GM12878 (cell line): Measurements from ENCODE around the gene MYL7. TPM values are rescaled to one million over a fixed set of nuclear protein-coding genes. Genes with fewer than 3 reads are reported as not detected.

Experiments used
- ATAC-seq: fragments of 200-7000 bp; cut with Tn5 transposase; 3 replicates; pipeline ENCODE4 v1.9.1; 2020; ENCODE audit warnings: mild to moderate bottlenecking, moderate library complexity
- BruUV-seq: library from RNA; stranded (reverse); fragments of 400-500 nt; replicated peaks from 2 replicates; lab custom pipeline; 2021; lab: Mats Ljungman, UMichigan
- CTCF ChIA-PET: fragments of 300-600 bp; sonication (Branson Sonifier 250); formaldehyde crosslinking; extraction: SDS; loops from one replicate; lab custom pipeline; 2021; ENCODE audit warnings: inconsistent platforms; lab: Yijun Ruan, JAX
- POLR2A ChIA-PET: fragments of 350-600 bp; formaldehyde crosslinking; extraction: SDS; loops from one replicate; lab custom pipeline; 2021; ENCODE audit warnings: inconsistent platforms; lab: Charles Lee
- RAD21 ChIA-PET: fragments of 300-600 bp; sonication (Branson Sonifier 250); formaldehyde crosslinking; loops from one replicate; lab custom pipeline; 2023; ENCODE audit warnings: antibody characterized with exemption; ENCODE audit not compliant: unreplicated experiment; lab: Charles Lee
- SMC1A ChIA-PET: fragments of 300-600 bp; sonication (Branson Sonifier 250); formaldehyde crosslinking; loops from one replicate; lab custom pipeline; 2023; ENCODE audit not compliant: unreplicated experiment, uncharacterized antibody; lab: Charles Lee
- DNase-seq: peaks from one replicate; pipeline ENCODE4 v3.0.0-alpha.2; 2011; ENCODE audit warnings: low read depth, low spot score
- FAIRE-seq: peaks from 3 replicates; lab custom pipeline; 2011; peaks lifted over from hg19 to GRCh38; lab: Jason Lieb, UNC
- H2AFZ ChIP-seq: 2 replicates; pipeline ENCODE4 v1.6.0; 2011; ENCODE audit warnings: low read depth, low read length, control low read depth; ENCODE audit not compliant: control insufficient read depth
- H3K27ac ChIP-seq: 2 replicates; pipeline ENCODE4 v1.5.1; 2011; ENCODE audit warnings: control low read depth; ENCODE audit not compliant: control insufficient read depth, insufficient read depth
- H3K27me3 ChIP-seq, 2 experiments: replicated peaks in 1 of 2; 2 replicates each; pipeline versions ENCODE4 v1.6.0 to v1.6.1; 2011; ENCODE audit warnings: low read length in 1 of 2; ENCODE audit not compliant: control insufficient read depth in 2 of 2, insufficient read depth in 2 of 2
- H3K36me3 ChIP-seq, 2 experiments: 2 replicates each; pipeline ENCODE4 v1.5.1; 2011; ENCODE audit warnings: low read length in 1 of 2; ENCODE audit not compliant: control insufficient read depth in 2 of 2, insufficient read depth in 2 of 2
- H3K4me1 ChIP-seq: 2 replicates; pipeline ENCODE4 v1.6.1; 2011; ENCODE audit warnings: mild to moderate bottlenecking, low read length, moderate library complexity, mixed read lengths; ENCODE audit not compliant: control insufficient read depth, insufficient read depth
- H3K4me2 ChIP-seq: 2 replicates; pipeline ENCODE4 v1.6.0; 2011; ENCODE audit warnings: control low read depth; ENCODE audit not compliant: control insufficient read depth, insufficient read depth
- H3K4me3 ChIP-seq: fragments of 200-600 bp; sonication (generic); 2 replicates; pipeline ENCODE4 v1.5.1; 2016
- H3K79me2 ChIP-seq: 2 replicates; pipeline ENCODE4 v1.6.0; 2011; ENCODE audit warnings: low read length; ENCODE audit not compliant: control insufficient read depth, insufficient read depth
- H3K9ac ChIP-seq: 2 replicates; pipeline ENCODE4 v1.8.0; 2011; ENCODE audit warnings: low read length, control low read depth, mixed read lengths; ENCODE audit not compliant: control insufficient read depth, insufficient read depth
- H3K9me3 ChIP-seq: replicated peaks from 3 replicates; pipeline ENCODE4 v1.5.1; 2011; ENCODE audit warnings: mild to moderate bottlenecking, low read length; ENCODE audit not compliant: control insufficient read depth, insufficient read depth
- H4K20me1 ChIP-seq: 2 replicates; pipeline ENCODE4 v1.6.0; 2011; ENCODE audit not compliant: control insufficient read depth, insufficient read depth
- BRCA1 ChIP-seq: IDR thresholded peaks from 2 replicates; pipeline ENCODE4 v1.6.1; 2011; ENCODE audit warnings: low read depth, low read length, improper control_type of control experiment
- CHD1 ChIP-seq: IDR thresholded peaks from 2 replicates; pipeline ENCODE4 v1.6.1; 2012; ENCODE audit warnings: low read depth, low read length, improper control_type of control experiment
- ETV6 ChIP-seq, 2 experiments: fragments of 450-650 bp in 1 of 2; IDR thresholded peaks in 1 of 2; conservative IDR thresholded peaks in 1 of 2; 2 replicates each; pipeline ENCODE4 v1.6.1; 2014; ENCODE audit warnings: antibody characterized with exemption in 1 of 2, borderline replicate concordance in 1 of 2, low read depth in 1 of 2, mild to moderate bottlenecking in 1 of 2, moderate library complexity in 1 of 2
- KAT2A ChIP-seq: conservative IDR thresholded peaks from 2 replicates; pipeline ENCODE4 v1.6.1; 2011; ENCODE audit warnings: low read depth, low read length; ENCODE audit not compliant: control insufficient read depth
- KLF5 ChIP-seq: fragments of 450-650 bp; IDR thresholded peaks from 2 replicates; pipeline ENCODE4 v1.6.1; 2014; ENCODE audit warnings: mild to moderate bottlenecking; ENCODE audit not compliant: partially characterized antibody
- NR2C2 ChIP-seq: IDR thresholded peaks from 2 replicates; pipeline ENCODE4 v1.6.1; 2011; ENCODE audit warnings: borderline replicate concordance, low read depth; ENCODE audit not compliant: control insufficient read depth, insufficient read length
- RAD21 ChIP-seq: IDR thresholded peaks from 2 replicates; pipeline ENCODE4 v1.6.1; 2011; ENCODE audit warnings: mild to moderate bottlenecking, low read depth, low read length, moderate library complexity; ENCODE audit not compliant: insufficient read depth
- STAT1 ChIP-seq: fragments of 450-650 bp; conservative IDR thresholded peaks from 2 replicates; pipeline ENCODE4 v1.6.1; 2014; ENCODE audit warnings: antibody characterized with exemption, mild to moderate bottlenecking
- SUPT20H ChIP-seq: IDR thresholded peaks from 2 replicates; pipeline ENCODE4 v1.6.1; 2011; ENCODE audit warnings: low read depth, mild to moderate bottlenecking, low read length, moderate library complexity, borderline replicate concordance; ENCODE audit not compliant: control insufficient read depth
- TAF1 ChIP-seq: IDR thresholded peaks from 2 replicates; pipeline ENCODE4 v1.6.1; 2011; ENCODE audit warnings: mild to moderate bottlenecking, low read depth, low read length, borderline replicate concordance
- YY1 ChIP-seq: IDR thresholded peaks from 2 replicates; pipeline ENCODE4 v1.6.1; 2011; ENCODE audit warnings: low read depth, mild to moderate bottlenecking, low read length
- WGBS: methylation state at CpG from one replicate; pipeline ENCODE4 v1.1.6; 2016; ENCODE audit warnings: low lambda C conversion rate; ENCODE audit not compliant: insufficient replicate concordance, insufficient coverage; ENCODE audit errors: missing lambda C conversion rate; 5-methylcytosine and 5-hydroxymethylcytosine counted together
- in situ Hi-C: fragments of 300-500 bp; cut with MboI; formaldehyde crosslinking; loops from 9 replicates; pipeline ENCODE4 v1.14.3; 2018; ENCODE audit warnings: mixed read lengths
- intact Hi-C: fragments of 100-400 bp; cut with micrococcal nuclease; formaldehyde crosslinking; loops from one replicate; pipeline ENCODE4 v1.14.2; 2022; ENCODE audit not compliant: unreplicated experiment
- polyA plus RNA-seq, 11 experiments: library from polyadenylated mRNA; depleted of rRNA in 4 of 11; unstranded in 6 of 11; stranded (reverse) in 5 of 11; fragments of >200 nt; fragmentation: Nextera tagmentation in 4 of 11; fragmentation: Illumina TruSeq in 1 of 11; extraction: Ambion mirVana in 4 of 11; extraction: Trizol in 1 of 11; gene quantifications; 1 replicate in 1 of 11; 2 replicates in 10 of 11; pipeline versions ENCODE4 v1.2.1 to v1.2.3, GENCODE V29; 2011 to 2016; ENCODE audit warnings: inconsistent platforms in 2 of 11, missing spikeins in 2 of 11, low read depth in 1 of 11
- total RNA-seq, 4 experiments: library from RNA; depleted of rRNA in 3 of 4; stranded (reverse); fragments of >200 nt in 3 of 4; fragmentation: Illumina TruSeq in 1 of 4; extraction: Trizol in 1 of 4; gene quantifications; 2 replicates each; pipeline versions ENCODE4 v1.2.1 to v1.2.3, GENCODE V29; 2013 to 2021
- TF ChIP-seq, protein P1 (sequence below): IDR thresholded peaks from 2 replicates; pipeline ENCODE4 v1.6.1; 2012; ENCODE audit warnings: low read depth, low read length, improper control_type of control experiment
- TF ChIP-seq, protein P2 (sequence below): fragments of 450-650 bp; IDR thresholded peaks from 2 replicates; pipeline ENCODE4 v1.6.1; 2016; ENCODE audit warnings: mild to moderate bottlenecking
- TF ChIP-seq, protein P3 (sequence below): fragments of 450-650 bp; IDR thresholded peaks from 2 replicates; pipeline ENCODE4 v1.6.1; 2017; ENCODE audit warnings: borderline replicate concordance

Gene MYL7
- total and polyA plus RNA-seq, 10 of the 15 experiments (the other 5 are each of a cell fraction or from before 2014, with no cell fraction given), result 1.9 TPM; not detected in 9

DNA sequence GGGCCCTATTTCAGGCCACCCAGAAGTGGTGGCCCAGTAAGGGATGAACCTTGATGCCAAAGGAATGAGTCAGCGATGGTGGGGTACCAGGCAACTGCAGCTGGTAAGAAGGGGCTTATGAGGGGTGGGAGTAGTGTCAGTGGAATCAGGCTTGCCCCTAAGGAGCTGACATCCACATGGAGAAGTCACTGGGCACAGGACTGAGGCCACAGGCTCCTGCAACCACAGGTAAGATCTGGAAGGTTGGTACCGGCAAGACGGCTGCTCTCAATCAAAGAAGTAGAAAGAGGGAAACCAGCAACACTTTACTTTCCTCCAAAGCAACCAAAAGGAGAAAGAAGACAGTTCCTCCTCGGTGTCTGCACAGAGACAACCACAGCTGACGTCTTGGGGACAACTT lies 45.6 kb upstream of the MYL7 start (continued):
- TF ChIP-seq ETV6 (conservative IDR thresholded peaks at IDR 0.05 in 1 of 2, IDR thresholded peaks at IDR 0.05 in 1 of 2; ENCODE audit: borderline replicate concordance in 1 of 2, low read depth in 1 of 2), result no peak
- no peak for TF ChIP-seq STAT1
- TF ChIP-seq YY1, result no peak
- TF ChIP-seq, protein P1, sequence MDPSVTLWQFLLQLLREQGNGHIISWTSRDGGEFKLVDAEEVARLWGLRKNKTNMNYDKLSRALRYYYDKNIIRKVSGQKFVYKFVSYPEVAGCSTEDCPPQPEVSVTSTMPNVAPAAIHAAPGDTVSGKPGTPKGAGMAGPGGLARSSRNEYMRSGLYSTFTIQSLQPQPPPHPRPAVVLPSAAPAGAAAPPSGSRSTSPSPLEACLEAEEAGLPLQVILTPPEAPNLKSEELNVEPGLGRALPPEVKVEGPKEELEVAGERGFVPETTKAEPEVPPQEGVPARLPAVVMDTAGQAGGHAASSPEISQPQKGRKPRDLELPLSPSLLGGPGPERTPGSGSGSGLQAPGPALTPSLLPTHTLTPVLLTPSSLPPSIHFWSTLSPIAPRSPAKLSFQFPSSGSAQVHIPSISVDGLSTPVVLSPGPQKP, result no peak
- TF ChIP-seq SUPT20H, result no peak
- TF ChIP-seq, protein P2, sequence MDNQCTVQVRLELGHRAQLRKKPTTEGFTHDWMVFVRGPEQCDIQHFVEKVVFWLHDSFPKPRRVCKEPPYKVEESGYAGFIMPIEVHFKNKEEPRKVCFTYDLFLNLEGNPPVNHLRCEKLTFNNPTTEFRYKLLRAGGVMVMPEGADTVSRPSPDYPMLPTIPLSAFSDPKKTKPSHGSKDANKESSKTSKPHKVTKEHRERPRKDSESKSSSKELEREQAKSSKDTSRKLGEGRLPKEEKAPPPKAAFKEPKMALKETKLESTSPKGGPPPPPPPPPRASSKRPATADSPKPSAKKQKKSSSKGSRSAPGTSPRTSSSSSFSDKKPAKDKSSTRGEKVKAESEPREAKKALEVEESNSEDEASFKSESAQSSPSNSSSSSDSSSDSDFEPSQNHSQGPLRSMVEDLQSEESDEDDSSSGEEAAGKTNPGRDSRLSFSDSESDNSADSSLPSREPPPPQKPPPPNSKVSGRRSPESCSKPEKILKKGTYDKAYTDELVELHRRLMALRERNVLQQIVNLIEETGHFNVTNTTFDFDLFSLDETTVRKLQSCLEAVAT, result no peak
- no peak for TF ChIP-seq TAF1
- no peak for TF ChIP-seq RAD21

DNA sequence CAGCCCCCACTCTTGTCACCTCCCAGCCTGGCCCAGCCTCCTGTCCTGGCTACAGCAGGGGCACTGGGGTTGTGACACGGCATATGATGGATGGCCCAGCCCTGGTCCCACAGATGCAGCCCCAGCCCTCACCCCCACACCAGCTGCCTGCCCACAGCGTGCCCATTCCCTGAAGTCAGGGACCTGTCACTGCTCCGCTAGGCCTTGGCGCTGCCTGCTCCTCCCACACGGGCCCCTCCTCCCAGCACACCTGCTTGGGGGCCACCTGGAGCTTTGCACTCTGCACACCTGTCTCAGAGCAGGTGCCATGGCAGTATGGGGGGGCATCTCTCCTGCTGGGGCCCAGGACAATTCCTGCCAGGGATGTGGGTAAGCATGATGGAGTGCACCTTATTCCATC lies 44.6 kb upstream of the MYL7 start:
- ChIA-PET RAD21 (no interaction called here), POLR2A (no interaction called here), CTCF (no interaction called here), SMC1A (no interaction called here)
- Histone ChIP-seq H3K27me3 (peaks cover 0 to 1% of the 10 kb centered on the region in 2 experiments; a peak in 2 of 4 replicates), H4K20me1 (no peaks in the 10 kb centered on the region), H3K4me2 (no peak overlapping the region), H3K9ac (no peak overlapping the region), H3K4me1 (no peaks in the 10 kb centered on the region), H2AFZ (no peak overlapping the region), H3K4me3 (no peak overlapping the region), H3K27ac (no peak overlapping the region), H3K36me3 (no peaks in the 10 kb centered on the region), H3K79me2 (no peaks in the 10 kb centered on the region), H3K9me3 (no peaks in the 10 kb centered on the region; the same call in 2 of the 3 replicates)
- ATAC-seq (no peak), DNase-seq (no peak), FAIRE-seq (no peak)
- BruUV-seq, result no TSS peak
- 46% methylated on average over 5 of the region's 5 CpGs for WGBS
- in situ Hi-C loops (no loop called here), intact Hi-C loops (no loop called here)
- TF ChIP-seq, protein P3, sequence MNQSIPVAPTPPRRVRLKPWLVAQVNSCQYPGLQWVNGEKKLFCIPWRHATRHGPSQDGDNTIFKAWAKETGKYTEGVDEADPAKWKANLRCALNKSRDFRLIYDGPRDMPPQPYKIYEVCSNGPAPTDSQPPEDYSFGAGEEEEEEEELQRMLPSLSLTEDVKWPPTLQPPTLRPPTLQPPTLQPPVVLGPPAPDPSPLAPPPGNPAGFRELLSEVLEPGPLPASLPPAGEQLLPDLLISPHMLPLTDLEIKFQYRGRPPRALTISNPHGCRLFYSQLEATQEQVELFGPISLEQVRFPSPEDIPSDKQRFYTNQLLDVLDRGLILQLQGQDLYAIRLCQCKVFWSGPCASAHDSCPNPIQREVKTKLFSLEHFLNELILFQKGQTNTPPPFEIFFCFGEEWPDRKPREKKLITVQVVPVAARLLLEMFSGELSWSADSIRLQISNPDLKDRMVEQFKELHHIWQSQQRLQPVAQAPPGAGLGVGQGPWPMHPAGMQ, result no peak
- TF ChIP-seq SUPT20H, result no peak
- TF ChIP-seq CHD1, result no peak
- no peak for TF ChIP-seq BRCA1
- TF ChIP-seq ETV6 (conservative IDR thresholded peaks at IDR 0.05 in 1 of 2, IDR thresholded peaks at IDR 0.05 in 1 of 2; ENCODE audit: borderline replicate concordance in 1 of 2, low read depth in 1 of 2), result no peak
- TF ChIP-seq NR2C2, result no peak
- TF ChIP-seq KLF5, result no peak
- TF ChIP-seq KAT2A, result no peak
